ENCODE data around the gene ZFAND2A.
"Not testable (repeated sequence)": the region's sequence is repeated elsewhere in the genome, so short reads cannot be mapped to it uniquely, and the experiment has no call there.

Gene ZFAND2A

DNA sequence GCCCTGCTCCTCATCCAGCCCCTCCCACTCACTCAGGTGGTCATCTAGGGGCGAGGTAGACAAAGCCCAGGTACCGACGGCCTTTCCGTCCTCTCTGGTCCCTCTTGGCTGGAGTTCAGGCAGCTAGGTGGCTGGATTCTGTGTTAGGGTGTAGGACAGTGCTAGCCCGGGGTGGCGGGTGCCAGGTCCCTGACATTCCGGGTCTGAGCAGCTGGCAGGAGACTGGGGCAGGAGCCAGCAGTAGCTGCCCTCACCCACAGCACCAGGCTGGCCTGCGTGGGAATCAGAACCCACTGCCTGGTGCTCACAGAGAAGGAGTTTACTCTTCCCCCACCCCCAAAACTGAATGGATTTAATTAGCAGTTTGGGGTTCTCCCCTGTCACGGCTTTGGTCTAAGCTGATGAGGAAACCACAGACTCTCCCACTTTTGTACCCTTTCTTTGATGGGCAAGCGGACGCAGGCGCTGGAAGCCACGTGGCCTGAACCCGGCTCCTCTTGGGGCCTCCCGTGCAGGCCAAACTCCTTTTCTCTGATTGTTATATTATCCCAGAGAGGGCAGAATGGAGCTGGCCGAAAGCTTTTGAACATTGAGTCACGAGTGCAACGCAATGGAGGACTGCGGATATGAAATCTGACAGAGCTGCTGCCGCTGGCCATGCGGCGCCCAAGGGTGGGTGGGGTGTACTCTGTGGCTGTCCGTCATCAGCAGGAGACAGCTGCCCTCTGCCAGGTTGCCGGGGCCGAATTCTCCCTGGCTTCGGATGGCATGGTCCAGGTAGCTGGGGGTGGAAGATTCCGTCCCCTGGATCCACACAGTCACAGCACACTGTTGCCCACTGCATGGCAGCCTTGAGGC is 12.9 kb upstream of the ZFAND2A start:
- Histone ChIP-seq H2AFZ (no peak overlapping the region), H3K9me3 (ENCODE audit: control insufficient read depth, low read length) (no peaks in the 10 kb centered on the region), H3K4me2 (ENCODE audit: low read length) (no peak overlapping the region), H3K79me2 (no peaks in the 10 kb centered on the region), H3K4me1 (no peaks in the 10 kb centered on the region), H3K27ac (no peak overlapping the region), H3K9ac (no peak overlapping the region), H3K27me3 (ENCODE audit: control insufficient read depth, insufficient read depth, low read length) (no peaks in the 10 kb centered on the region), H3K36me3 (ENCODE audit: control insufficient read depth, insufficient read depth, low read length) (no peaks in the 10 kb centered on the region), H3K4me3 (ENCODE audit: low read depth, low read length) (no peak overlapping the region)
- TF ChIP-seq, protein P1, sequence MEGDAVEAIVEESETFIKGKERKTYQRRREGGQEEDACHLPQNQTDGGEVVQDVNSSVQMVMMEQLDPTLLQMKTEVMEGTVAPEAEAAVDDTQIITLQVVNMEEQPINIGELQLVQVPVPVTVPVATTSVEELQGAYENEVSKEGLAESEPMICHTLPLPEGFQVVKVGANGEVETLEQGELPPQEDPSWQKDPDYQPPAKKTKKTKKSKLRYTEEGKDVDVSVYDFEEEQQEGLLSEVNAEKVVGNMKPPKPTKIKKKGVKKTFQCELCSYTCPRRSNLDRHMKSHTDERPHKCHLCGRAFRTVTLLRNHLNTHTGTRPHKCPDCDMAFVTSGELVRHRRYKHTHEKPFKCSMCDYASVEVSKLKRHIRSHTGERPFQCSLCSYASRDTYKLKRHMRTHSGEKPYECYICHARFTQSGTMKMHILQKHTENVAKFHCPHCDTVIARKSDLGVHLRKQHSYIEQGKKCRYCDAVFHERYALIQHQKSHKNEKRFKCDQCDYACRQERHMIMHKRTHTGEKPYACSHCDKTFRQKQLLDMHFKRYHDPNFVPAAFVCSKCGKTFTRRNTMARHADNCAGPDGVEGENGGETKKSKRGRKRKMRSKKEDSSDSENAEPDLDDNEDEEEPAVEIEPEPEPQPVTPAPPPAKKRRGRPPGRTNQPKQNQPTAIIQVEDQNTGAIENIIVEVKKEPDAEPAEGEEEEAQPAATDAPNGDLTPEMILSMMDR (IDR thresholded peaks at IDR 0.05): no peak

DNA sequence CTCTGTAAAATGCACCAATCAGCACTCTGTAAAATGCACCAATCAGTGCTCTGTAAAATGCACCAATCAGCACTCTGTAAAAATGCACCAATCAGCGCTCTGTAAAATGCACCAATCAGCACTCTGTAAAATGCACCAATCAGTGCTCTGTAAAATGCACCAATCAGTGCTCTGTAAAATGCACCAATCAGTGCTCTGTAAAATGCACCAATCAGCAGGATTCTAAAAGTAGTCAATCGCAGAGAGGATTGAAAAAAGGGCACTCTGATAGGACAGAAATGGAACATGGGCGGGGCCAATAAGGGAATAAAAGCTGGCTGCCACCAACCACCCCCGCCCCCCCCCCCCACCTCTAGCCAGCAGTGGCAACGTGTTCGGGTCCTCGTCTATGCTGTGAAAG is 11.5 kb upstream of the ZFAND2A start:
- H3K79me2 ChIP-seq; H3K27ac ChIP-seq; H3K36me3 ChIP-seq (ENCODE audit: control insufficient read depth, insufficient read depth, low read length); H2AFZ ChIP-seq; H3K9me3 ChIP-seq (ENCODE audit: control insufficient read depth, low read length); H3K27me3 ChIP-seq (ENCODE audit: control insufficient read depth, insufficient read depth, low read length); H3K4me3 ChIP-seq (ENCODE audit: low read depth, low read length); H3K9ac ChIP-seq; H3K4me1 ChIP-seq; H3K4me2 ChIP-seq (ENCODE audit: low read length): not testable (repeated sequence)

DNA sequence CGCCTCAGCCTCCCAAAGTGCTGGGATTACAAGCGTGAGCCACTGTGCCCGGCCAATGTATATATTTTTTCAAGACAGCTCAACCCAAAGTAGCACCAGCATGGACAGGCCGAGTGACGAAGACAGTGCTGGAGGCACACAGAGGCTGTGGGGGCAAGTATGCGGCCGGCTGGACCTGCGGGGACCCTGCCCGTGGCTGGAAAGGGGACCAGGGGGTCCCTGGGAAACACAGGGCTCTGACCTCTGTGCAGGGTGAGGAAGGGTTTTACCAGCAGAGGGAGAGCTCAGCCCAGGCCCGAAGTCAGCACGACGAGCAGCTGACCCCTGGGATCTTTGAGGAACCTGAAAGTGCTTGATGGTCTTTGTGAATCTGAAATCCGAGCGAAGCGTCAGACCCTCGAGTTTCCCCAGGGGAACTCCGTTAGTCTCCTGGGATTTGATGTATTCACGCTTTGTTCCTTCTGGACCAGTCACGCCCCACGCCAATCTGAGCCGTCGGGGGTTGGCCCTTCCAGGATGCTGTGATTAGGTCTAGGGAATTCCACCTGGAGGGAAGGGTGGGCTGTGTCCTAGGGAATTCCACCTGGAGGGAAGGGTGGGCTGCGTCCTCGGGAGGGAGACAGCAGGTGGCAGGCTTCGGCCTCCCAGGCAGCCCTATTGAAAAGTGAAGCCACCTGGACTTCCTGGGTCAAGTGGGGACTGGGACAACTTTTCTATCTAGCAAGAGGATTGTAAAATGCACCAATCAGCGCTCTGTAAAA is 10.9 kb upstream of the ZFAND2A start:
- Histone ChIP-seq H3K36me3 (ENCODE audit: control insufficient read depth, insufficient read depth, low read length) (no peaks in the 10 kb centered on the region), H3K4me2 (ENCODE audit: low read length) (no peak overlapping the region), H3K79me2 (no peaks in the 10 kb centered on the region), H3K27me3 (ENCODE audit: control insufficient read depth, insufficient read depth, low read length) (no peaks in the 10 kb centered on the region), H2AFZ (no peak overlapping the region), H3K4me1 (no peaks in the 10 kb centered on the region), H3K9me3 (ENCODE audit: control insufficient read depth, low read length) (no peaks in the 10 kb centered on the region), H3K27ac (no peak overlapping the region), H3K9ac (no peak overlapping the region), H3K4me3 (ENCODE audit: low read depth, low read length) (no peak overlapping the region)
- TF ChIP-seq, protein P1 (IDR thresholded peaks at IDR 0.05): no peak

DNA sequence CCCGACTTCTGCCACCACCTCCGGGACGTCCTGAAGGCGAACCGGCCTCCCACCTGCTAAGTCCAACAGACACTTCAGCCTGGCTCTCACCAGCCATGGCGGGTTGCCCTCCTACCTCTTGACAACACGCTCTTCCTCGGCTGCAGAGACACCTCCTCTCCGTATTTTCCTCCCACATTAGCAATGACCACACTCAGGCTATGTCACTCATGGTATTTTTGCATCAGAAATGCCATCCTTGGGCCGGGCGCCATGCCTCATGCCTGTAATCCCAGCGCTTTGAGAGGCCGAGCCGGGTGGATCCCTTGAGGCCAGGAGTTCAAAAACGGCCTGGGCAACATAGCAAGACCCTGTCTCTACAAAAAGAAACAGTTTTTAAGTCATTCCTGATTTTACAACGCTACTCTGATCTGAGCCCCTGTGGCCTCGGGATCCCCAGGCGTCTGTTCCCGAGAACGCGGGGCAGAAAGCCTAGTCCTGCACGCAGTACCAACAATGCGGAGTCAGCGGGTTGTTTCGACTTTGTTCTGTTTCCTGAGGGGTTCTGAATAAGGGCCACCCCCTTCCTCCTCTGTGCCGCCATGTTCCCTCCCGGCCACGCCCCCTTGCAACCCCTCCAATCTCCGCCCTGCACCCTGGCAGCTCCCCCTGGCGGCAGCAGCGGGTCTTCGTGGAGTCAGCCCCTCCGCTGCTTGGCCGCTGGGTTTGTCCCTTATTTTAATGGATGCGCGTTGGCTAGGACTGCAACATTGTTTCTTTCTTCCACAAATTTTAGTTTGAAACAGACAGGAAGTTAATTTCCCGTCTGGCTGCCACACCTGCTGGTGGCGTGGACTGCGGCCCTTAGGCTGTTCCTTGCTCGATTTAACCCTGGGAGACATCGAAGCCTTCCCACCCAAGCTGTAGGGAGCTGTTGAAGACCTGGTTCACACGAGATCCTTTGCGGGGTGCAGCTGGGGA is 9.7 kb upstream of the ZFAND2A start:
- Histone ChIP-seq H3K36me3 (ENCODE audit: control insufficient read depth, insufficient read depth, low read length) (no peaks in the 10 kb centered on the region), H3K9ac (no peak overlapping the region), H3K4me2 (ENCODE audit: low read length) (no peak overlapping the region), H3K27me3 (ENCODE audit: control insufficient read depth, insufficient read depth, low read length) (no peaks in the 10 kb centered on the region), H3K79me2 (no peaks in the 10 kb centered on the region), H3K27ac (no peak overlapping the region), H2AFZ (peak overlapping the region; percentile 67), H3K9me3 (ENCODE audit: control insufficient read depth, low read length) (no peaks in the 10 kb centered on the region), H3K4me1 (no peaks in the 10 kb centered on the region), H3K4me3 (ENCODE audit: low read depth, low read length) (no peak overlapping the region)
- TF ChIP-seq, protein P1 (IDR thresholded peaks at IDR 0.05): peak; percentile 69

All from parathyroid adenoma (tissue), 2 donors.